WTC11 (cell line): ENCODE data around the gene ELP5. TPM values are rescaled to one million over a fixed set of nuclear protein-coding genes. Genes with fewer than 3 reads are reported as not detected.

Source experiments
- microRNA-seq: library from miRNA; unstranded; fragments of <30 nt; microRNA quantifications from one replicate; pipeline ENCODE4 v1.2.0, GENCODE V29; 2022; ENCODE audit warnings: borderline number of aligned reads
- total RNA-seq: library from RNA; stranded (reverse); gene quantifications from 3 replicates; pipeline ENCODE4 v1.2.3, GENCODE V29; 2021

ELP5 gene
- total RNA-seq, 1 experiment from 2014 or later = 101 TPM

Small RNA genes within 50 kb of the gene (microRNA-seq; reads per million reads assigned to microRNA genes)
- 986 reads per million, percentile 88 among the genes with 10 or more reads in this experiment for gene MIR324

Other genes starting within 250 kb of the ELP5 start
- gene RNASEK, start 239.6 kb upstream of the ELP5 start, total RNA-seq = 162 to 173 TPM (median 170 TPM) in 3 replicates
- 11.4 to 13.5 TPM (median 12.3 TPM) in 3 replicates for gene BCL6B, start 229.2 kb upstream of the ELP5 start, total RNA-seq
- gene SLC16A13, start 216.2 kb upstream of the ELP5 start, total RNA-seq = 5.2 to 7.1 TPM (median 6.9 TPM) in 3 replicates
- gene SLC16A11, start 208.1 kb upstream of the ELP5 start, total RNA-seq = 0.48 to 0.62 TPM (median 0.53 TPM) in 3 replicates
- gene CLEC10A, start 172.0 kb upstream of the ELP5 start, total RNA-seq = 0.18 TPM in 1 of 3 replicates, not detected in the others
- gene ASGR2, start 137.4 kb upstream of the ELP5 start, total RNA-seq = 0.13 to 0.30 TPM (median 0.14 TPM) in 3 replicates
- gene ASGR1, start 72.8 kb upstream of the ELP5 start, total RNA-seq = 13.3 to 17.7 TPM (median 15.8 TPM) in 3 replicates
- 47.1 to 59.7 TPM (median 48.0 TPM) in 3 replicates for gene DLG4, start 32.4 kb upstream of the ELP5 start, total RNA-seq
- gene ACADVL, start 32.3 kb upstream of the ELP5 start, total RNA-seq = 213 to 236 TPM (median 221 TPM) in 3 replicates
- gene DVL2, start 17.7 kb upstream of the ELP5 start, total RNA-seq = 57.6 to 67.3 TPM (median 59.8 TPM) in 3 replicates
- gene PHF23, start 12.8 kb upstream of the ELP5 start, total RNA-seq = 45.8 to 50.1 TPM (median 49.1 TPM) in 3 replicates
- gene GABARAP, start 9.8 kb upstream of the ELP5 start, total RNA-seq = 228 to 247 TPM (median 238 TPM) in 3 replicates
- 120 to 127 TPM (median 126 TPM) in 3 replicates for gene CTDNEP1, start 481 bp upstream of the ELP5 start, total RNA-seq
- 131 to 136 TPM (median 136 TPM) in 3 replicates for gene CLDN7, start 10.3 kb downstream of the ELP5 start, total RNA-seq
- 5.6 to 6.4 TPM (median 6.2 TPM) in 3 replicates for gene SLC2A4, start 29.5 kb downstream of the ELP5 start, total RNA-seq
- 26.8 to 36.5 TPM (median 35.2 TPM) in 3 replicates for gene YBX2, start 42.4 kb downstream of the ELP5 start, total RNA-seq
- 929 to 1,021 TPM (median 936 TPM) in 3 replicates for gene EIF5A, start 55.4 kb downstream of the ELP5 start, total RNA-seq
- gene GPS2, start 63.1 kb downstream of the ELP5 start, total RNA-seq = 42.2 to 55.9 TPM (median 44.7 TPM) in 3 replicates
- gene NEURL4, start 77.1 kb downstream of the ELP5 start, total RNA-seq = 44.3 to 64.4 TPM (median 50.2 TPM) in 3 replicates
- 58.6 to 63.9 TPM (median 60.6 TPM) in 3 replicates for gene ACAP1, start 84.3 kb downstream of the ELP5 start, total RNA-seq
- 8.1 to 9.0 TPM (median 8.2 TPM) in 3 replicates for gene KCTD11, start 99.9 kb downstream of the ELP5 start, total RNA-seq
- not detected in 3 replicates for gene TMEM95, start 102.9 kb downstream of the ELP5 start, total RNA-seq
- gene TNK1, start 128.9 kb downstream of the ELP5 start, total RNA-seq = 9.3 to 11.8 TPM (median 10.7 TPM) in 3 replicates
- gene PLSCR3, start 142.3 kb downstream of the ELP5 start, total RNA-seq = 34.1 to 42.7 TPM (median 37.6 TPM) in 3 replicates
- 132 to 180 TPM (median 178 TPM) in 3 replicates for gene TMEM256, start 151.9 kb downstream of the ELP5 start, total RNA-seq
- 76.7 to 112 TPM (median 96.9 TPM) in 3 replicates for gene NLGN2, start 155.6 kb downstream of the ELP5 start, total RNA-seq
- gene SPEM1, start 168.1 kb downstream of the ELP5 start, total RNA-seq = 0.18 to 0.35 TPM in 2 of 3 replicates, not detected in the other
- gene SPEM2, start 173.4 kb downstream of the ELP5 start, total RNA-seq = 0.13 TPM in 1 of 3 replicates, not detected in the others
- gene SPEM3, start 176.6 kb downstream of the ELP5 start, total RNA-seq = not detected in 3 replicates
- gene TMEM102, start 183.2 kb downstream of the ELP5 start, total RNA-seq = 13.5 to 15.3 TPM (median 13.9 TPM) in 3 replicates
- gene FGF11, start 187.3 kb downstream of the ELP5 start, total RNA-seq = 19.8 to 29.1 TPM (median 28.0 TPM) in 3 replicates
- gene CHRNB1, start 192.8 kb downstream of the ELP5 start, total RNA-seq = 16.0 to 21.5 TPM (median 20.8 TPM) in 3 replicates
- gene ZBTB4, start 227.4 kb downstream of the ELP5 start, total RNA-seq = 14.6 to 17.0 TPM (median 16.2 TPM) in 3 replicates
- gene SLC35G6, start 229.2 kb downstream of the ELP5 start, total RNA-seq = 0.16 to 0.26 TPM (median 0.18 TPM) in 3 replicates
- gene POLR2A, start 232.2 kb downstream of the ELP5 start, total RNA-seq = 166 to 170 TPM (median 170 TPM) in 3 replicates